HCT116 (cell line): ENCODE results near the gene SEC11C. TPM values are rescaled to one million over a fixed set of nuclear protein-coding genes. Genes with fewer than 3 reads are reported as not detected.

Experiments
- ATAC-seq: fragments of 200-7000 bp; cut with Tn5 transposase; 2 replicates; pipeline ENCODE4 v1.9.1; 2020; ENCODE audit warnings: mild to moderate bottlenecking, moderate library complexity
- Bru-seq: library from RNA; stranded (reverse); fragments of 400-500 nt; gene quantifications from one replicate; lab custom pipeline; 2021; lab: Mats Ljungman, UMichigan
- BruChase-seq, 2 experiments: library from RNA; stranded (reverse); fragments of 400-500 nt; gene quantifications; one replicate each; lab custom pipeline; 2021; lab: Mats Ljungman, UMichigan
- BruUV-seq: library from RNA; stranded (reverse); fragments of 400-500 nt; replicated peaks from 2 replicates; lab custom pipeline; 2021; lab: Mats Ljungman, UMichigan
- CTCF ChIA-PET: fragments of 300-600 bp; sonication (Branson Sonifier 250); formaldehyde crosslinking; loops from one replicate; lab custom pipeline; 2021; ENCODE audit warnings: antibody characterized with exemption; lab: Charles Lee
- POLR2A ChIA-PET: fragments of 300-600, 350-600 bp; sonication (Branson Sonifier 250); formaldehyde crosslinking; loops from one replicate; lab custom pipeline; 2021; ENCODE audit warnings: antibody characterized with exemption; lab: Charles Lee
- RAD21 ChIA-PET, 2 experiments: fragments of 300-600 bp; sonication (Branson Sonifier 250); formaldehyde crosslinking; loops; one replicate each; lab custom pipeline; 2023; ENCODE audit warnings: low total read pairs in 2 of 2; ENCODE audit not compliant: uncharacterized antibody in 2 of 2, unreplicated experiment in 2 of 2, low non-redundant PET in 1 of 2; lab: Charles Lee
- DNase-seq: peaks from one replicate; pipeline ENCODE4 v3.0.0-alpha.2; 2010; ENCODE audit warnings: low read depth, low spot score
- H2AFZ ChIP-seq: fragments of 200-600 bp; shearing (Covaris generic), sonication (generic); 2 replicates; pipeline ENCODE4 v1.6.1; 2017; ENCODE audit warnings: low read depth, mixed run types, mixed read lengths, antibody characterized with exemption, low read length; ENCODE audit not compliant: poor library complexity, severe bottlenecking
- H3K27ac ChIP-seq: 2 replicates; pipeline ENCODE4 v1.5.1; 2012; ENCODE audit warnings: low read depth, low read length
- H3K27me3 ChIP-seq: fragments of 200-600 bp; sonication (generic); 2 replicates; pipeline ENCODE4 v1.6.1; 2016; ENCODE audit warnings: mixed run types, low read length, mixed read lengths; ENCODE audit not compliant: insufficient read depth
- H3K36me3 ChIP-seq, 2 experiments: fragments of 200-500 bp in 1 of 2; fragments of 200-600 bp in 1 of 2; sonication (Bioruptor generic) in 1 of 2; sonication (generic) in 1 of 2; 2 replicates each; pipeline versions ENCODE4 v1.5.1 to v1.6.1; 2014 to 2016; ENCODE audit warnings: low read length in 2 of 2, inconsistent platforms in 1 of 2, mixed read lengths in 1 of 2, mixed run types in 1 of 2; ENCODE audit not compliant: insufficient read depth in 2 of 2, control insufficient read depth in 1 of 2
- H3K4me1 ChIP-seq, 2 experiments: fragments of 200-600 bp in 1 of 2; sonication (generic) in 1 of 2; 2 replicates each; pipeline versions ENCODE4 v1.5.1 to v1.6.1; 2012 to 2017; ENCODE audit warnings: low read length in 2 of 2, inconsistent platforms in 1 of 2, mild to moderate bottlenecking in 1 of 2, mixed read lengths in 1 of 2, mixed run types in 1 of 2, moderate library complexity in 1 of 2; ENCODE audit not compliant: insufficient read depth in 2 of 2, control insufficient read depth in 1 of 2
- H3K4me2 ChIP-seq: fragments of 200-600 bp; sonication (generic); 2 replicates; pipeline ENCODE4 v1.6.1; 2017; ENCODE audit warnings: mixed run types, low read length, mixed read lengths
- H3K4me3 ChIP-seq, 2 experiments: fragments of 200-600 bp in 1 of 2; sonication (generic) in 1 of 2; replicated peaks in 1 of 2; 2 replicates each; pipeline ENCODE4 v1.5.1; 2011 to 2016; ENCODE audit warnings: low read length in 2 of 2, control low read depth in 1 of 2, low read depth in 1 of 2, mild to moderate bottlenecking in 1 of 2, mixed read lengths in 1 of 2, mixed run types in 1 of 2
- H3K79me2 ChIP-seq: fragments of 200-600 bp; sonication (generic); 2 replicates; pipeline ENCODE4 v1.6.1; 2017; ENCODE audit warnings: mild to moderate bottlenecking, mixed run types, low read length, moderate library complexity, mixed read lengths; ENCODE audit not compliant: insufficient read depth
- H3K9ac ChIP-seq: fragments of 200-600 bp; sonication (generic); 2 replicates; pipeline ENCODE4 v1.6.1; 2016; ENCODE audit warnings: low read length, mixed read lengths
- H3K9me2 ChIP-seq: fragments of 200-600 bp; sonication (generic), shearing (Covaris generic); 2 replicates; pipeline ENCODE4 v1.6.1; 2017; ENCODE audit warnings: mixed run types, mild to moderate bottlenecking, moderate library complexity; ENCODE audit not compliant: insufficient read depth
- H3K9me3 ChIP-seq, 2 experiments: fragments of 200-500 bp in 1 of 2; fragments of 200-600 bp in 1 of 2; sonication (Bioruptor generic) in 1 of 2; sonication (generic) in 1 of 2; 2 replicates each; pipeline ENCODE4 v1.6.1; 2014 to 2017; ENCODE audit warnings: low read length in 2 of 2, mixed read lengths in 2 of 2, inconsistent platforms in 1 of 2, low read depth in 1 of 2, mild to moderate bottlenecking in 1 of 2, mixed run types in 1 of 2, moderate library complexity in 1 of 2; ENCODE audit not compliant: control insufficient read depth in 1 of 2, insufficient read depth in 1 of 2
- H4K20me1 ChIP-seq: fragments of 200-600 bp; sonication (generic), shearing (Covaris generic); 2 replicates; pipeline ENCODE4 v1.6.1; 2017; ENCODE audit warnings: mixed run types, mild to moderate bottlenecking, moderate library complexity; ENCODE audit not compliant: insufficient read depth
- CBX3 ChIP-seq: IDR thresholded peaks from 2 replicates; pipeline ENCODE4 v1.6.1; 2012; ENCODE audit warnings: low read depth
- CEBPB ChIP-seq: IDR thresholded peaks from 2 replicates; pipeline ENCODE4 v1.6.1; 2012; ENCODE audit warnings: low read depth
- EGR1 ChIP-seq: IDR thresholded peaks from 2 replicates; pipeline ENCODE4 v1.6.1; 2012; ENCODE audit warnings: low read depth
- ELF1 ChIP-seq: IDR thresholded peaks from 2 replicates; pipeline ENCODE4 v1.6.1; 2012; ENCODE audit warnings: low read depth, borderline replicate concordance
- EZH2 ChIP-seq: fragments of 200-600 bp; sonication (generic); IDR thresholded peaks from 2 replicates; pipeline ENCODE4 v1.6.1; 2017; ENCODE audit warnings: antibody characterized with exemption, mixed run types
- EZH2phosphoT487 ChIP-seq: fragments of 200-600 bp; IDR thresholded peaks from 2 replicates; pipeline ENCODE4 v1.6.1; 2018; ENCODE audit warnings: antibody characterized with exemption, borderline replicate concordance
- JUND ChIP-seq: IDR thresholded peaks from 2 replicates; pipeline ENCODE4 v1.6.1; 2012
- POLR2A ChIP-seq: IDR thresholded peaks from 2 replicates; pipeline ENCODE4 v1.7.0; 2011; ENCODE audit warnings: borderline replicate concordance; ENCODE audit not compliant: insufficient read depth, insufficient read length; ENCODE audit errors: extremely low read depth
- POLR2AphosphoS5 ChIP-seq: IDR thresholded peaks from 2 replicates; pipeline ENCODE4 v1.6.1; 2011; ENCODE audit warnings: mild to moderate bottlenecking, low read depth, low read length, moderate library complexity
- RAD21 ChIP-seq: IDR thresholded peaks from 2 replicates; pipeline ENCODE4 v1.6.1; 2012; ENCODE audit warnings: low read depth, mild to moderate bottlenecking
- SIN3A ChIP-seq: IDR thresholded peaks from 2 replicates; pipeline ENCODE4 v1.6.1; 2012; ENCODE audit warnings: low read depth
- SP1 ChIP-seq: IDR thresholded peaks from 2 replicates; pipeline ENCODE4 v1.6.1; 2012; ENCODE audit warnings: low read depth
- SRF ChIP-seq: IDR thresholded peaks from 2 replicates; pipeline ENCODE4 v1.6.1; 2012; ENCODE audit warnings: low read depth
- TCF7L2 ChIP-seq: IDR thresholded peaks from 2 replicates; pipeline ENCODE4 v1.7.0; 2011; ENCODE audit warnings: borderline replicate concordance, inconsistent platforms; ENCODE audit not compliant: insufficient read depth, insufficient read length; ENCODE audit errors: extremely low read depth
- YY1 ChIP-seq: IDR thresholded peaks from 2 replicates; pipeline ENCODE4 v1.6.1; 2011; ENCODE audit warnings: low read length, low read depth, moderate library complexity, mild to moderate bottlenecking; ENCODE audit not compliant: insufficient replicate concordance; ENCODE audit errors: extremely low read depth
- ZFX ChIP-seq: fragments of 450-650 bp; IDR thresholded peaks from 2 replicates; pipeline ENCODE4 v1.6.1; 2017
- ZNF274 ChIP-seq: fragments of 200-500 bp; sonication (Bioruptor generic); IDR thresholded peaks from 2 replicates; pipeline ENCODE4 v1.6.1; 2014; ENCODE audit warnings: mild to moderate bottlenecking, low read depth, low read length, inconsistent platforms
- intact Hi-C: fragments of 100-400 bp; cut with micrococcal nuclease; formaldehyde crosslinking; loops from 2 replicates; pipeline ENCODE4 v1.10.0; 2022
- long read RNA-seq: library from polyadenylated mRNA; unstranded; transcript quantifications from one replicate; pipeline ENCODE4 v2.0.0, GENCODE V29; 2021; ENCODE audit not compliant: unreplicated experiment
- polyA plus RNA-seq: library from polyadenylated mRNA; unstranded; fragments of >200 nt; gene quantifications from 2 replicates; pipeline ENCODE4 v1.2.1, GENCODE V29; 2012; ENCODE audit warnings: missing spikeins
- total RNA-seq: library from RNA; stranded (reverse); gene quantifications from one replicate; pipeline ENCODE4 v1.2.1, GENCODE V29; 2021; ENCODE audit not compliant: unreplicated experiment
- TF ChIP-seq, protein P1 (sequence below): IDR thresholded peaks from 2 replicates; pipeline ENCODE4 v1.6.1; 2012
- TF ChIP-seq, protein P2 (sequence below): IDR thresholded peaks from 2 replicates; pipeline ENCODE4 v1.6.1; 2012
- TF ChIP-seq, protein P3 (sequence below): IDR thresholded peaks from 2 replicates; pipeline ENCODE4 v1.6.1; 2012; ENCODE audit warnings: low read depth
- TF ChIP-seq, protein P4 (sequence below), 3 experiments: fragments of 200-600 bp in 1 of 3; sonication (generic) in 1 of 3; IDR thresholded peaks in 2 of 3; conservative IDR thresholded peaks in 1 of 3; 2 replicates each; pipeline ENCODE4 v1.5.1; 2012 to 2017; ENCODE audit warnings: low read depth in 2 of 3, low read length in 2 of 3, antibody characterized with exemption in 1 of 3, borderline replicate concordance in 1 of 3, control low read depth in 1 of 3, mild to moderate bottlenecking in 1 of 3, mixed read lengths in 1 of 3, mixed run types in 1 of 3, moderate library complexity in 1 of 3; ENCODE audit not compliant: insufficient read depth in 1 of 3

Gene SEC11C
- total RNA-seq (42.2 TPM), Bru-seq, nascent RNA (percentile 79 among the genes with signal in this experiment), BruChase-seq, experiment 1, labeled RNA remaining after a 6-hour chase (percentile 83 among the genes with signal in this experiment), BruChase-seq, experiment 2, labeled RNA remaining after a 2-hour chase (percentile 77 among the genes with signal in this experiment)
- 39.5 and 40.6 TPM in 2 replicates for polyA plus RNA-seq
- long read RNA-seq, transcript SEC11C-204 (6 exons, 1,202 nt) = major isoform, 40 of 64 reads
- long read RNA-seq, partial matches to known transcripts = 21 of 64 reads
- long read RNA-seq, other reads (novel, unspliced or antisense) = 3 of 64 reads

DNA sequence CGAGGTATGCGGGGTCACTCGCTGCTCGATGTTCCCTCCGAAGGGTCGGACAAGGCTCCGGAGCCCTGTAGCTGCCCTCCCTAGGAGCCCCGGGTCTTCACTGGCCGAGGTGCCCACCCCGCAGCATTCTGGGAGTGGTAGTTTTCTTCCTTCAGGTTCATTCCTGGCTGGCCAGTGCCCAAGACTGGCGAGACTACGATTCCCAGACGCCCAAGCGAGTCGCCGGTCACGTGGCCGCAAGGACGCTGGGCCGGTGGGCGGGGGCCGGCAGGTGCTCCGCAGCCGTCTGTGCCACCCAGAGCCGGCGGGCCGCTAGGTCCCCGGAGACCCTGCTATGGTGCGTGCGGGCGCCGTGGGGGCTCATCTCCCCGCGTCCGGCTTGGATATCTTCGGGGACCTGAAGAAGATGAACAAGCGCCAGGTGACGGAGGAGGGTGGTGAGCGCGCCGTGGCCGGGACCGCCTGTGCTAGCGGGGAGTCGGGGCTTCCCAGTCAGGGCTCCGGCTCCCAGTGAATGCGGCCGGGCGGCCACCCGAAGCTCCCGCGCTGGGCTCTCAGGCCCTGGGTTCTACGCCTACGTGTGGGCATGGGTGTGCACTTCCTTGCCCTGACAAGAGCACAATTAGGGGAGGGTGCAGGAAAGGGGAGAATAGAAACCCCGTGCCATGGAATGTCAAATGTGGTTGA lies at the start of gene SEC11C:
SEC11C (plus strand) TSS at position 270 of the 687 bp plus-strand sequence; CDS start at position 335, 65 bp downstream.
- POLR2A ChIA-PET = no interaction called here
- H4K20me1 ChIP-seq = no peaks in the 10 kb centered on the region
- peak within 1 kb of the TSS; percentile 64 for H3K27ac ChIP-seq
- no peaks in the 10 kb centered on the region for H3K9me3 ChIP-seq
- H3K27me3 ChIP-seq = peaks cover 16% of the 10 kb centered on the region
- no TSS peak for BruUV-seq
- H3K79me2 ChIP-seq = peaks cover 35% of the 10 kb centered on the region
- peak within 1 kb of the TSS; percentile 92 to 93 for H3K4me3 ChIP-seq
- H3K9me2 ChIP-seq = no peaks in the 10 kb centered on the region
- peak; percentile 95 for DNase-seq
- CTCF ChIA-PET = interaction anchor here (0.9 kb wide), 1 partner anchor 69 kb away, joined by 3 read pairs; no protein-coding TSS in a partner anchor
- ATAC-seq = peak; percentile 95
- H3K4me2 ChIP-seq = peak within 1 kb of the TSS; percentile 93
- H3K36me3 ChIP-seq = no peaks in the 10 kb centered on the region
- intact Hi-C loops = loop anchor here (5.0 kb wide), 1 partner anchor 263 kb away; no protein-coding TSS in a partner anchor
- RAD21 ChIA-PET = no interaction called here
- peaks cover 6 to 11% of the 10 kb centered on the region in 2 experiments; a peak in 3 of 4 replicates for H3K4me1 ChIP-seq
- H3K9ac ChIP-seq = peak within 1 kb of the TSS; percentile 67
- H2AFZ ChIP-seq = peak within 1 kb of the TSS; percentile 42
- TF ChIP-seq ELF1 (no peak), SP1 (peak; percentile 65), EZH2phosphoT487 (no peak), CEBPB (no peak), TCF7L2 (no peak), SRF (no peak), POLR2AphosphoS5 (peak; percentile 75), EZH2 (no peak), JUND (no peak), CBX3 (no peak), ZFX (peak; percentile 26; the same call in 1 of the 2 replicates), EGR1 (peak; percentile 35; the same call in 1 of the 2 replicates), RAD21 (no peak), SIN3A (peak; percentile 68), YY1 (no peak), POLR2A (peak; percentile 54), ZNF274 (no peak)
- TF ChIP-seq, protein P1, sequence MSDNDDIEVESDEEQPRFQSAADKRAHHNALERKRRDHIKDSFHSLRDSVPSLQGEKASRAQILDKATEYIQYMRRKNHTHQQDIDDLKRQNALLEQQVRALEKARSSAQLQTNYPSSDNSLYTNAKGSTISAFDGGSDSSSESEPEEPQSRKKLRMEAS = peak; percentile 85; the same call in 1 of the 2 replicates
- TF ChIP-seq, protein P2, sequence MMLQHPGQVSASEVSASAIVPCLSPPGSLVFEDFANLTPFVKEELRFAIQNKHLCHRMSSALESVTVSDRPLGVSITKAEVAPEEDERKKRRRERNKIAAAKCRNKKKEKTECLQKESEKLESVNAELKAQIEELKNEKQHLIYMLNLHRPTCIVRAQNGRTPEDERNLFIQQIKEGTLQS = no peak
- TF ChIP-seq, protein P3, sequence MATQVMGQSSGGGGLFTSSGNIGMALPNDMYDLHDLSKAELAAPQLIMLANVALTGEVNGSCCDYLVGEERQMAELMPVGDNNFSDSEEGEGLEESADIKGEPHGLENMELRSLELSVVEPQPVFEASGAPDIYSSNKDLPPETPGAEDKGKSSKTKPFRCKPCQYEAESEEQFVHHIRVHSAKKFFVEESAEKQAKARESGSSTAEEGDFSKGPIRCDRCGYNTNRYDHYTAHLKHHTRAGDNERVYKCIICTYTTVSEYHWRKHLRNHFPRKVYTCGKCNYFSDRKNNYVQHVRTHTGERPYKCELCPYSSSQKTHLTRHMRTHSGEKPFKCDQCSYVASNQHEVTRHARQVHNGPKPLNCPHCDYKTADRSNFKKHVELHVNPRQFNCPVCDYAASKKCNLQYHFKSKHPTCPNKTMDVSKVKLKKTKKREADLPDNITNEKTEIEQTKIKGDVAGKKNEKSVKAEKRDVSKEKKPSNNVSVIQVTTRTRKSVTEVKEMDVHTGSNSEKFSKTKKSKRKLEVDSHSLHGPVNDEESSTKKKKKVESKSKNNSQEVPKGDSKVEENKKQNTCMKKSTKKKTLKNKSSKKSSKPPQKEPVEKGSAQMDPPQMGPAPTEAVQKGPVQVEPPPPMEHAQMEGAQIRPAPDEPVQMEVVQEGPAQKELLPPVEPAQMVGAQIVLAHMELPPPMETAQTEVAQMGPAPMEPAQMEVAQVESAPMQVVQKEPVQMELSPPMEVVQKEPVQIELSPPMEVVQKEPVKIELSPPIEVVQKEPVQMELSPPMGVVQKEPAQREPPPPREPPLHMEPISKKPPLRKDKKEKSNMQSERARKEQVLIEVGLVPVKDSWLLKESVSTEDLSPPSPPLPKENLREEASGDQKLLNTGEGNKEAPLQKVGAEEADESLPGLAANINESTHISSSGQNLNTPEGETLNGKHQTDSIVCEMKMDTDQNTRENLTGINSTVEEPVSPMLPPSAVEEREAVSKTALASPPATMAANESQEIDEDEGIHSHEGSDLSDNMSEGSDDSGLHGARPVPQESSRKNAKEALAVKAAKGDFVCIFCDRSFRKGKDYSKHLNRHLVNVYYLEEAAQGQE = no peak
- TF ChIP-seq, protein P4, sequence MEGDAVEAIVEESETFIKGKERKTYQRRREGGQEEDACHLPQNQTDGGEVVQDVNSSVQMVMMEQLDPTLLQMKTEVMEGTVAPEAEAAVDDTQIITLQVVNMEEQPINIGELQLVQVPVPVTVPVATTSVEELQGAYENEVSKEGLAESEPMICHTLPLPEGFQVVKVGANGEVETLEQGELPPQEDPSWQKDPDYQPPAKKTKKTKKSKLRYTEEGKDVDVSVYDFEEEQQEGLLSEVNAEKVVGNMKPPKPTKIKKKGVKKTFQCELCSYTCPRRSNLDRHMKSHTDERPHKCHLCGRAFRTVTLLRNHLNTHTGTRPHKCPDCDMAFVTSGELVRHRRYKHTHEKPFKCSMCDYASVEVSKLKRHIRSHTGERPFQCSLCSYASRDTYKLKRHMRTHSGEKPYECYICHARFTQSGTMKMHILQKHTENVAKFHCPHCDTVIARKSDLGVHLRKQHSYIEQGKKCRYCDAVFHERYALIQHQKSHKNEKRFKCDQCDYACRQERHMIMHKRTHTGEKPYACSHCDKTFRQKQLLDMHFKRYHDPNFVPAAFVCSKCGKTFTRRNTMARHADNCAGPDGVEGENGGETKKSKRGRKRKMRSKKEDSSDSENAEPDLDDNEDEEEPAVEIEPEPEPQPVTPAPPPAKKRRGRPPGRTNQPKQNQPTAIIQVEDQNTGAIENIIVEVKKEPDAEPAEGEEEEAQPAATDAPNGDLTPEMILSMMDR (IDR thresholded peaks at IDR 0.05 in 2 of 3, conservative IDR thresholded peaks at IDR 0.05 in 1 of 3; ENCODE audit: borderline replicate concordance in 1 of 3, insufficient read depth in 1 of 3, low read depth in 2 of 3, low read length in 2 of 3) = no peak
